NOMO-1 treated with dmso at 0.1 percent for 144 hours (cell line): ENCODE results near the gene ALDH3A1.

Experiments used
- DNase-seq: peaks from one replicate; lab custom pipeline; 2025; ENCODE audit not compliant: unreplicated experiment; lab: John Stamatoyannopoulos, UW

ALDH3A1 gene

DNA sequence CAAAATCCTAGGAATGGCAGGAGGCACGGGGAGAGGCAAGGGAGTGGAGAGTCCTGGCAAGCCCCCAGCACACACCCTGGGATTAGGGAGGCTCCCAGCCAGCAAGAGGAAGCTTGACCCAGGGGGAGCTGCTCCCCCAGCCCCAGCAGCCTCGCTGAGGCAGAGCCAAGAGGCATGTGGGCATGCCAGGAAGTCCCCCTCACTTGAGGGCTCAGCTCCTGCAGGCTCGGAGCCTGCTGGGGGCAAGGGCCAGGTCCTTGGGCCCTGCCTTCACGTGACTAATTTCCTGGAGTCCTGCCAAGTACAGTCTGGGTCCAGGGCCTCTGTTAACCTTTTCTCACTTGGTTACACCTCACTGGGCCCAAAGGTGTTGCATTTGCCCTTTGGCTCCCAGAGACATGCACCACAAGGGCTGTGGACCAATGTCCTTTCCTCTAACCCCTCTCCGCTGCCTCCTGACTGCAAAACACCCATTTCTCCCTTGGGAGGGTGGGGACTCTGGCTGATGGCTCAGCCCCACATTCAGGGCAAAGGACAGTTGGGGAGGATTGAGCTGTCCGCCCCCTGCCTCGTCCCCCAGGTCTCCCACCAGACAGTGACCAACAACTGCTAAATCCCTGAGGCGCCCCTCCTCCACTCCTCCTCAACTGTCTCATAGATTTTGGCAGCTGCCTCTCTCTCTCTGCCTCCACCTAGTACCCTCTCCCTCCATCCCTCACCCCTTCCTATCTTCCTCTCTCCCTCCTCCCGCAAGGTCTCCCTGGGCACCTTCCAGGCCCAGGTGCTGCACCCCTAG is 27.3 kb downstream of the ALDH3A1 start:
- no peak for DNase-seq

GRCh38 chr17:19720210-19720475 is 28.0 kb downstream of the ALDH3A1 start:
- DNase-seq: no peak

DNA sequence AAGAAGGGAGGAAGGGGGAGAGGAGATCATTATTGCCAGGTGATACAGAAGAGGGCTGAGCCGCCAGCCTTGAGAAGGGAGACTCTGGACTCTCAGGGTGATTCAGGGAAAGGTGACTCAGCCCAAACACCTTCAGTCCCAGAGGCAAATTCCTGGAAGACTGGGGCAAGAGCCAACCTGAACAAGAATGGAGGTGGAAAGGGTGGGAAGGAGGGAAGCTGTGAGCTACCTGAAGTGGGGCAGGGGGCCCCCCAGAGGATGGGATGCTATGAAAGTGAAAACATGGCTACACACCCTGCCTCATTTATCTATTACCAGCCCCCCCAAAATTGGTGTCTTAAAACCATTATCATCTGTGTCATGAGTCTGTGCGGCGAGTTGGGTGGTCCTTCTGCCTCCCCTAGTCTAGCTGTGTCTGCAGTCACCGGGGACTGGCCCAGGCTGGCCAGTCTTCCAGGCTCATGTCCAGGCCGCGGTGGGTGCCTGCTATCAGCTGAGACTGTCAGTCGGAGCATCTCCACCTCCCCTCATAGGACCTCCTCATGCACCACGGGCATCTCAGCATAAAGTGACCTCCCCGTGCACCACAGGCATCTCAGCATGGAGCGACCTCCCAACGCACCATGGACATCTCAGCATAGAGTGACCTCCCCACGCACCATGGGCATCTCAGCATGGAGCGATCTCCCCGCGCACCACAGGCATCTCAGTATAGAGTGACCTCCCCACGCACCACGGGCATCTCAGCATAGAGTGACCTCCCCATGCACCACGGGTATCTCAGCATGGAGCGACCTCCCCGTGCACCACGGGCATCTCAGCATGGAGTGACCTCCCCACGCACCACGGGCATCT is 28.5 kb downstream of the ALDH3A1 start:
- DNase-seq: no peak

DNA sequence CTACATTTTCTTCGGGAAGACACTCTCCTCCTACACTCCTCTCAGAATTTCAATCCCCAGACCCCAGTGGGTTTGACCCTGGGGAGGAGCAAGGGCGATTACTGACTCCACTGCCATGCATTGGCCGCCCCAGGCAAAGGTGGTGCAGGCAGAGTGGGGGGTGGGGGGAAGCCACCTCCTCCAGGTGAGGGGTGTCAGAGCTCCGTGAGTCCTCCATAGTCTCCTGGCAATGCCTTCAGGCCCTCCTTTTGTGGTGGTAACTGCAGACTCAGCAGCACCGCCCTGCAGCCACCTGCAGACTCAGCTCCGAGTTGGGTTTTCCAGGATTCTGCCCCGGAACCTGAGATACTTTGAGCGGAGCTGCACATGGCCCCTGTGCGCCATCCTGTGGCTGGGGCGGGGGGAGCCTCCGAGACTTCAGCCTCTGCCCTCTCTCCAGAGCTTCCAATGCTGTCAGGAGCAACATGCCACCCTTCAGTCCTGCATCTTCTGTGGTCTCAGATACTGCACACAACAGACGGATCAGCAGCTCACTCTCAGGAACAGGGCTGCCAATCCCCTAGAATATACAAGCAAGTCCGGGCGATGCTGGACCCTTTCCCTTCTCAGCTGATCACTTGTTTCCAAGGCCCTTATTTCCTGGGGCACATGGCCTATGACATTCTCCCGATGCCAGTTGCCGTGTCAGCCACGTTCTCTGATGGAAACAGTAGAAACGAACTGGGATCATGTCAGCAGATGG is 29.3 kb downstream of the ALDH3A1 start:
- no peak for DNase-seq

GRCh38 chr17:19718041-19718612 is 30.0 kb downstream of the ALDH3A1 start:
- no peak for DNase-seq

DNA sequence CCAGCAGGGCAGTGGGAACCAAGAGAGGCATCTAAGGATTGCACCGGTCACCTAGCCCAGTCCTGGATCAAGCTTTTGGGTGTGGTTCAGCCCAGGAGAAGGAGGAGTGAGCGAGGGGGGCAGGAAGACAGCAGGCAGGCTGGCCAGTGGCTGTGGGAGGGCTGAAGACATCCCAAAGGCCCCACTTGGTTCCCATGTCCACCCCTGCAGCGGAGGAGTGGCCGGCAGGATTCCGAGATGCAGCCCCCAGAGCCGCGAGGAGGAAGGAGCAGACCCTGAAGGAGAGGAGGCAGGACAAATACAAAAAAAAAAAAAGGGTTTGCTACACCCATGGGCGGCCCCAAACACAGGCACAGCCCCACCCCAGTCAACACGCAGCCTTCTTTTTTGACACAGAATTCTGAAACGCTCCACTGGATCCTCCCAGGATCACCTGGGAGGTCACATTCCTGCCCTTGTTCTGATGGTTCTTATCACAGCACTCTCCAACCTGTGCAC is 30.6 kb downstream of the ALDH3A1 start:
- no peak for DNase-seq

- no peak for DNase-seq
Observed at GRCh38 chr17:19717031-19717360, 31.1 kb downstream of the ALDH3A1 start.

GRCh38 chr17:19716108-19717030 is 31.7 kb downstream of the ALDH3A1 start, which contains the start of gene SLC47A2:
SLC47A2 (minus strand) TSS chr17:19716584; CDS start chr17:19716555, 29 bp downstream.
- no peak for DNase-seq

DNA sequence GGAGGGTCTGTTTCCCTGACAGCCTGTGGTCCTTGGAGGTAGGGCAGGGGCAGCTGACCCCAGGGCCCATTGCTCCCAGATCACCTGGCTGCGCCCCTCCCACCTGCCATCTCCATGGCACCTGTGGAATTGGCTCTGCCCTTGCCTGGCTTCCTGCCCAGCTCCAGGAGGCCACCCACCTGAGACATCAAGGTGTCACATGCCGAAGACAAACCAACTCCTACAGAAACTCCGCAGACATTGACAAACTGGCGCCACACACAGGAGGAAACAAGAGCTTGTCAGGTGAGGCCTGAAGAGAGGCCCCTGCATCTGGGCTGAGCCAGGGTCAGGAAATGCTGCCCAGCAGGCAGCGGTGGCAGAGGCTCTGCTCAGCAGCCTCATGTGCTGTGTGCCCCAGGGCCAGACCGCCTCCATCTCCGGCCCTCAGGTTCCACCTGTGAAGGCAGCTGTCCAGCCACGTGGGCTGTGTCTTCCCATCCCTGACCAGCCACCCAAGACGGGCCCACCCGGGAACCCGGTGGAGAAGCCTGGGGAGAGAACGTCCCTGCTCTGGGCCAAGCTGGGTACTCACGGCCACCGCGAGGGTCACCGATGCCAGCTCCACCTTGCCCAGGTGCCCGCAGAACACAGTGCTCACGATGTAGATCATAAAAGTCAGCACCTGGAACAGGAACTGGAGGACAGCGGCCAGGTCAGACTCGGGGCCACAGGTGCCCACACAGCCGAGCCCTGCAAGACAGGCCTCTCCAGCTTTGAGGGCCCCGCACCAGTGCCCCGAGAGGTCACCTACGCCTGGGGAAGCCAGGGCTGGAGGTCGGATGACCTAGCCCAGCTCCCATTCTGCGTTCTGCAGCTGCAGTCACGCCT is 33.3 kb downstream of the ALDH3A1 start:
- no peak for DNase-seq

- no peak for DNase-seq
Observed at GRCh38 chr17:19713901-19714361, 34.2 kb downstream of the ALDH3A1 start.

DNA sequence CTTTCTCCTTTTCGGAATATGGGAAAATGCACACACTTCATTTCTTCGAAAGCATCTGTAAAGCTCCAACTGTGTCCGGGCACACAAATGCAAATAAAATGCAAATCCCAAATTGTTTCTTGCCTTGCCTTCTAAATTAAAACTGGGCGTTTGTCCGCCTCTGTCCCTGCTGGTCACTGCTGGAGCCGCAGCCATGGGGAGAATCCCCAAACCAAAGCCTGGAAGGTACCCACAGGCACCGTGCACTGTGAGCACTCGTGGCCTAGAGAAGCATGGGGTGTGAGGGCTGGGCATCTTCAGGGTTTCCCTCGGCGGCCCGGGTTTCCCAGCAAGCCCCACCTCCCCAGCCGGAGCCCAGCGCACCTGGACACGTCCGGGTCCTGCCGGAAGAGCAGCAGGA is 34.6 kb downstream of the ALDH3A1 start:
- DNase-seq: no peak

- no peak for DNase-seq
Observed at GRCh38 chr17:19712436-19713004, 35.6 kb downstream of the ALDH3A1 start.

GRCh38 chr17:19709841-19710240 is 38.3 kb downstream of the ALDH3A1 start:
- DNase-seq: no peak

- no peak for DNase-seq
Observed at GRCh38 chr17:19708431-19709175, 39.5 kb downstream of the ALDH3A1 start.

DNA sequence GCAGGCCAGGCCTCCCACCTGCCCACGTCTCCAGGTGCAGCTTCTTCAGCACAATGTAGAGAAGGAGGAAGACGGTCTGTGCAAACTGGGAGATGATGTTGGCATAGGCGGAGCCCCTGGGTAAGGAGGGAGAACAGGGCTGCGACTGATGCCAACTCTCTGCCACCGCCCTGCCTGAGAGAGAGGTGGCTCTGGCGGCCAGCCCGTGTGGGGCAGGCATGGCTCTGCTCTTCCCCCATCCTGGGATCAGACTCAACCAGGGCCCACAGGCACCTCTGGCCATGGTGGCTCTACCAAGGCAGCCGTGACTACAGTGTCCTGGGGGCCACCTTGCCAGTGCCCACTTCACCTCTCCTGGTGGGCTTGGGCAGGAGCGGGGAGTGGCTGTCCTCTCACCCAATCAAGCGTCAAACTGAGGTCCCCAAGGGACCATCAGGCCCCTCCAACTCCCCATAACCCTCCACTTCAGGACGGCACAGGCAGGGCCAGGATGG is 40.3 kb downstream of the ALDH3A1 start:
- DNase-seq: no peak

- DNase-seq: no peak
Observed at GRCh38 chr17:19706791-19707727, 41.0 kb downstream of the ALDH3A1 start.
